ENCODE measurements around the gene LCE7A.

Gene LCE7A

GRCh38 chr1:152884085-152884484, 24.3 kb downstream of the LCE7A start:
- Histone ChIP-seq H3K9me3 (ENCODE audit: control insufficient read depth, insufficient read depth, low read length) (peaks cover 6% of the 10 kb centered on the region), H3K4me1 (ENCODE audit: control insufficient read depth, insufficient read depth, low read length) (no peaks in the 10 kb centered on the region), H3K36me3 (ENCODE audit: control insufficient read depth, insufficient read depth, low read length) (no peaks in the 10 kb centered on the region), H3K9ac (ENCODE audit: low read depth, low read length) (no peak overlapping the region), H3K27me3 (ENCODE audit: control insufficient read depth, insufficient read depth, low read length) (no peaks in the 10 kb centered on the region), H3K4me3 (ENCODE audit: low read depth, low read length) (no peak overlapping the region)

GRCh38 chr1:152884506-152884905, 24.7 kb downstream of the LCE7A start:
- Histone ChIP-seq H3K4me3 (ENCODE audit: low read depth, low read length) (no peak overlapping the region), H3K27me3 (ENCODE audit: control insufficient read depth, insufficient read depth, low read length) (no peaks in the 10 kb centered on the region), H3K4me1 (ENCODE audit: control insufficient read depth, insufficient read depth, low read length) (no peaks in the 10 kb centered on the region), H3K36me3 (ENCODE audit: control insufficient read depth, insufficient read depth, low read length) (no peaks in the 10 kb centered on the region), H3K9ac (ENCODE audit: low read depth, low read length) (no peak overlapping the region), H3K9me3 (ENCODE audit: control insufficient read depth, insufficient read depth, low read length) (peaks cover 6% of the 10 kb centered on the region)

- Histone ChIP-seq H3K4me1 (ENCODE audit: control insufficient read depth, insufficient read depth, low read length) (no peaks in the 10 kb centered on the region), H3K9ac (ENCODE audit: low read depth, low read length) (no peak overlapping the region), H3K36me3 (ENCODE audit: control insufficient read depth, insufficient read depth, low read length) (no peaks in the 10 kb centered on the region), H3K27me3 (ENCODE audit: control insufficient read depth, insufficient read depth, low read length) (no peaks in the 10 kb centered on the region), H3K9me3 (ENCODE audit: control insufficient read depth, insufficient read depth, low read length) (peaks cover 6% of the 10 kb centered on the region), H3K4me3 (ENCODE audit: low read depth, low read length) (no peak overlapping the region)
Observed at GRCh38 chr1:152884966-152885624, 25.3 kb downstream of the LCE7A start.

GRCh38 chr1:152886085-152886484, 26.3 kb downstream of the LCE7A start:
- no peak overlapping the region for H3K4me3 ChIP-seq (ENCODE audit: low read depth, low read length)

GRCh38 chr1:152886758-152887409, 27.1 kb downstream of the LCE7A start:
- H3K9me3 ChIP-seq (ENCODE audit: control insufficient read depth, insufficient read depth, low read length): peaks cover 6% of the 10 kb centered on the region
- H3K9ac ChIP-seq (ENCODE audit: low read depth, low read length): no peak overlapping the region
- H3K4me1 ChIP-seq (ENCODE audit: control insufficient read depth, insufficient read depth, low read length): no peaks in the 10 kb centered on the region
- no peak overlapping the region for H3K4me3 ChIP-seq (ENCODE audit: low read depth, low read length)
- no peaks in the 10 kb centered on the region for H3K27me3 ChIP-seq (ENCODE audit: control insufficient read depth, insufficient read depth, low read length)
- no peaks in the 10 kb centered on the region for H3K36me3 ChIP-seq (ENCODE audit: control insufficient read depth, insufficient read depth, low read length)

More at GRCh38 chr1:152886085-152886484, 26.3 kb downstream of the LCE7A start:
- H3K27me3 ChIP-seq (ENCODE audit: control insufficient read depth, insufficient read depth, low read length): no peaks in the 10 kb centered on the region
- H3K9me3 ChIP-seq (ENCODE audit: control insufficient read depth, insufficient read depth, low read length): peaks cover 6% of the 10 kb centered on the region
- H3K36me3 ChIP-seq (ENCODE audit: control insufficient read depth, insufficient read depth, low read length): no peaks in the 10 kb centered on the region
- H3K4me1 ChIP-seq (ENCODE audit: control insufficient read depth, insufficient read depth, low read length): no peaks in the 10 kb centered on the region
- H3K9ac ChIP-seq (ENCODE audit: low read depth, low read length): no peak overlapping the region

GRCh38 chr1:152888126-152888525, 28.3 kb downstream of the LCE7A start:
- Histone ChIP-seq H3K4me1 (ENCODE audit: control insufficient read depth, insufficient read depth, low read length) (no peaks in the 10 kb centered on the region), H3K9ac (ENCODE audit: low read depth, low read length) (no peak overlapping the region), H3K4me3 (ENCODE audit: low read depth, low read length) (no peak overlapping the region), H3K27me3 (ENCODE audit: control insufficient read depth, insufficient read depth, low read length) (no peaks in the 10 kb centered on the region), H3K9me3 (ENCODE audit: control insufficient read depth, insufficient read depth, low read length) (peaks cover 6% of the 10 kb centered on the region), H3K36me3 (ENCODE audit: control insufficient read depth, insufficient read depth, low read length) (no peaks in the 10 kb centered on the region)

- Histone ChIP-seq H3K9me3 (ENCODE audit: control insufficient read depth, insufficient read depth, low read length) (peaks cover 3% of the 10 kb centered on the region), H3K4me1 (ENCODE audit: control insufficient read depth, insufficient read depth, low read length) (no peaks in the 10 kb centered on the region), H3K27me3 (ENCODE audit: control insufficient read depth, insufficient read depth, low read length) (no peaks in the 10 kb centered on the region), H3K9ac (ENCODE audit: low read depth, low read length) (no peak overlapping the region), H3K36me3 (ENCODE audit: control insufficient read depth, insufficient read depth, low read length) (no peaks in the 10 kb centered on the region), H3K4me3 (ENCODE audit: low read depth, low read length) (no peak overlapping the region)
Observed at GRCh38 chr1:152899027-152899426, 39.2 kb downstream of the LCE7A start.

GRCh38 chr1:152899883-152900282, 40.1 kb downstream of the LCE7A start:
- peaks cover 3% of the 10 kb centered on the region for H3K9me3 ChIP-seq (ENCODE audit: control insufficient read depth, insufficient read depth, low read length)
- H3K9ac ChIP-seq (ENCODE audit: low read depth, low read length): no peak overlapping the region
- no peaks in the 10 kb centered on the region for H3K27me3 ChIP-seq (ENCODE audit: control insufficient read depth, insufficient read depth, low read length)

GRCh38 chr1:152901631-152902030, 41.8 kb downstream of the LCE7A start:
- peaks cover 3% of the 10 kb centered on the region for H3K9me3 ChIP-seq (ENCODE audit: control insufficient read depth, insufficient read depth, low read length)
- H3K4me3 ChIP-seq (ENCODE audit: low read depth, low read length): no peak overlapping the region
- H3K9ac ChIP-seq (ENCODE audit: low read depth, low read length): no peak overlapping the region

More at GRCh38 chr1:152899883-152900282, 40.1 kb downstream of the LCE7A start:
- H3K4me3 ChIP-seq (ENCODE audit: low read depth, low read length): no peak overlapping the region
- no peaks in the 10 kb centered on the region for H3K36me3 ChIP-seq (ENCODE audit: control insufficient read depth, insufficient read depth, low read length)
- no peaks in the 10 kb centered on the region for H3K4me1 ChIP-seq (ENCODE audit: control insufficient read depth, insufficient read depth, low read length)

GRCh38 chr1:152902636-152903035, 42.8 kb downstream of the LCE7A start:
- H3K9ac ChIP-seq (ENCODE audit: low read depth, low read length): no peak overlapping the region
- no peak overlapping the region for H3K4me3 ChIP-seq (ENCODE audit: low read depth, low read length)
- H3K36me3 ChIP-seq (ENCODE audit: control insufficient read depth, insufficient read depth, low read length): no peaks in the 10 kb centered on the region
- H3K9me3 ChIP-seq (ENCODE audit: control insufficient read depth, insufficient read depth, low read length): peaks cover 3% of the 10 kb centered on the region
- no peaks in the 10 kb centered on the region for H3K27me3 ChIP-seq (ENCODE audit: control insufficient read depth, insufficient read depth, low read length)
- no peaks in the 10 kb centered on the region for H3K4me1 ChIP-seq (ENCODE audit: control insufficient read depth, insufficient read depth, low read length)

More at GRCh38 chr1:152901631-152902030, 41.8 kb downstream of the LCE7A start:
- Histone ChIP-seq H3K4me1 (ENCODE audit: control insufficient read depth, insufficient read depth, low read length) (no peaks in the 10 kb centered on the region), H3K27me3 (ENCODE audit: control insufficient read depth, insufficient read depth, low read length) (no peaks in the 10 kb centered on the region), H3K36me3 (ENCODE audit: control insufficient read depth, insufficient read depth, low read length) (no peaks in the 10 kb centered on the region)

GRCh38 chr1:152904688-152905440, 45.1 kb downstream of the LCE7A start:
- no peak overlapping the region for H3K4me3 ChIP-seq (ENCODE audit: low read depth, low read length)
- H3K27me3 ChIP-seq (ENCODE audit: control insufficient read depth, insufficient read depth, low read length): no peaks in the 10 kb centered on the region
- H3K9me3 ChIP-seq (ENCODE audit: control insufficient read depth, insufficient read depth, low read length): peaks cover 6% of the 10 kb centered on the region
- no peak overlapping the region for H3K9ac ChIP-seq (ENCODE audit: low read depth, low read length)
- H3K4me1 ChIP-seq (ENCODE audit: control insufficient read depth, insufficient read depth, low read length): no peaks in the 10 kb centered on the region
- no peaks in the 10 kb centered on the region for H3K36me3 ChIP-seq (ENCODE audit: control insufficient read depth, insufficient read depth, low read length)

Measured in iPS-15b (cell line).